Breast epithelium (tissue), 3 donors: Measurements from ENCODE around the gene PIEZO1.

Experiments used
- CTCF ChIP-seq, 3 donors: fragments of 450-650 bp; IDR thresholded peaks; one replicate each; pipeline ENCODE4 v1.5.1; 2016 to 2017; ENCODE audit warnings: antibody characterized with exemption in 3 of 3, mild to moderate bottlenecking in 3 of 3, moderate library complexity in 3 of 3
- POLR2A ChIP-seq: fragments of 450-650 bp; IDR thresholded peaks from one replicate; pipeline ENCODE4 v1.6.1; 2016; ENCODE audit warnings: antibody characterized with exemption, mild to moderate bottlenecking, moderate library complexity

DNA sequence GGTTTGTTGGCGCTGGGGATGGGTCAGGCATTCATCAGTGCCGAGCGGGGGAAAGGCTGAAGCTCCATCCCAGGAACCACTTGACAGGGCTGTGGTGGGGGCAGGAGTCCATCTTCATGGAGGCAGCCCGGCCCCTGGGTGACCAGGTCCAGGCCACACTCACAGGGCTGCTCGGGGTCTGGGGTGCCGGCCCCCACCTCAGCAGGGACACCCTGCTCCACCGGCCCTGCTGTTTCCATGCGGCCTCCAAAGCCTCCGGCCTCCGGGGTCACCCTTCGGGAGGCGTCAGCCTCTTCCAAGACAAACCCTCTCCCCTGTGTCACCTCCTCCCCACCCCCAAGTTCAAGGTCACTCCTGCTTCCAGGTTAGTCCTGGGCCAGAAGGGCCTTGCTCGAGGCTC is 49.6 kb upstream of the PIEZO1 start:
- TF ChIP-seq CTCF (IDR thresholded peaks at IDR 0.05) (no peak), POLR2A (no peak)
